ENCODE measurements around the gene POM121L2. TPM values are rescaled to one million over a fixed set of nuclear protein-coding genes. Genes with fewer than 3 reads are reported as not detected.

POM121L2 gene
- total and polyA plus RNA-seq, 2 of the 13 experiments (the other 11 are each of a cell fraction or from before 2014, with no cell fraction given): not detected

- TF ChIP-seq ZSCAN5A (CRISPR knock-in tag; IDR thresholded peaks at IDR 0.05; ENCODE audit: borderline replicate concordance): no peak
- TF ChIP-seq TOE1 (CRISPR knock-in tag; IDR thresholded peaks at IDR 0.05): no peak; the same call in 1 of the 2 replicates
- TF ChIP-seq ZNF383 (CRISPR knock-in tag; IDR thresholded peaks at IDR 0.05; ENCODE audit: borderline replicate concordance): no peak
- no peak for TF ChIP-seq ZFP62 (CRISPR knock-in tag; IDR thresholded peaks at IDR 0.05)
- no peak for TF ChIP-seq PTBP1 (IDR thresholded peaks at IDR 0.05; ENCODE audit: low read depth, low read length, poor library complexity, severe bottlenecking)
- peak; percentile 46; the same call in 1 of the 2 replicates for TF ChIP-seq ATF1 (CRISPR knock-in tag; IDR thresholded peaks at IDR 0.05)
- TF ChIP-seq IKZF1 (IDR thresholded peaks at IDR 0.05): no peak
- no peak for TF ChIP-seq ZBTB38 (CRISPR knock-in tag; IDR thresholded peaks at IDR 0.05)
- no peak for TF ChIP-seq HOXA9 (CRISPR knock-in tag; IDR thresholded peaks at IDR 0.05; ENCODE audit: borderline replicate concordance)
- TF ChIP-seq ZBTB44 (CRISPR knock-in tag; IDR thresholded peaks at IDR 0.05): no peak
- TF ChIP-seq TSC22D2 (CRISPR knock-in tag; IDR thresholded peaks at IDR 0.05; ENCODE audit: borderline replicate concordance): peak; percentile 42; the same call in 1 of the 2 replicates
- peak; percentile 44; the same call in 1 of the 2 replicates for TF ChIP-seq MIXL1 (CRISPR knock-in tag; IDR thresholded peaks at IDR 0.05)
- TF ChIP-seq EZH2 (conservative IDR thresholded peaks at IDR 0.05; ENCODE audit: low read depth, low read length): no peak
- peak; percentile 73; the same call in 1 of the 2 replicates for TF ChIP-seq KDM3A (CRISPR knock-in tag; IDR thresholded peaks at IDR 0.05; ENCODE audit: low read depth)
- TF ChIP-seq, protein P1, sequence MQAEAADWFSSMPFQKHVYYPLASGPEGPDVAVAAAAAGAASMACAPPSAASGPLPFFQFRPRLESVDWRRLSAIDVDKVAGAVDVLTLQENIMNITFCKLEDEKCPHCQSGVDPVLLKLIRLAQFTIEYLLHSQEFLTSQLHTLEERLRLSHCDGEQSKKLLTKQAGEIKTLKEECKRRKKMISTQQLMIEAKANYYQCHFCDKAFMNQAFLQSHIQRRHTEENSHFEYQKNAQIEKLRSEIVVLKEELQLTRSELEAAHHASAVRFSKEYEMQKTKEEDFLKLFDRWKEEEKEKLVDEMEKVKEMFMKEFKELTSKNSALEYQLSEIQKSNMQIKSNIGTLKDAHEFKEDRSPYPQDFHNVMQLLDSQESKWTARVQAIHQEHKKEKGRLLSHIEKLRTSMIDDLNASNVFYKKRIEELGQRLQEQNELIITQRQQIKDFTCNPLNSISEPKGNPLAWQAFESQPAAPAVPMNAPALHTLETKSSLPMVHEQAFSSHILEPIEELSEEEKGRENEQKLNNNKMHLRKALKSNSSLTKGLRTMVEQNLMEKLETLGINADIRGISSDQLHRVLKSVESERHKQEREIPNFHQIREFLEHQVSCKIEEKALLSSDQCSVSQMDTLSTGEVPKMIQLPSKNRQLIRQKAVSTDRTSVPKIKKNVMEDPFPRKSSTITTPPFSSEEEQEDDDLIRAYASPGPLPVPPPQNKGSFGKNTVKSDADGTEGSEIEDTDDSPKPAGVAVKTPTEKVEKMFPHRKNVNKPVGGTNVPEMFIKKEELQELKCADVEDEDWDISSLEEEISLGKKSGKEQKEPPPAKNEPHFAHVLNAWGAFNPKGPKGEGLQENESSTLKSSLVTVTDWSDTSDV (CRISPR knock-in tag; IDR thresholded peaks at IDR 0.05): no peak
- no peak for TF ChIP-seq ZFAT (CRISPR knock-in tag; conservative IDR thresholded peaks at IDR 0.05)
- TF ChIP-seq KDM5A (IDR thresholded peaks at IDR 0.05; ENCODE audit: borderline replicate concordance, low read length): 0 out of 2 replicates have a peak, but pooled peaks have one; percentile 41
- TF ChIP-seq ZNF749 (CRISPR knock-in tag; IDR thresholded peaks at IDR 0.05; ENCODE audit: borderline replicate concordance): no peak
- peak; percentile 64 for TF ChIP-seq REPIN1 (CRISPR knock-in tag; IDR thresholded peaks at IDR 0.05; ENCODE audit: borderline replicate concordance, low read depth)
- no peak for TF ChIP-seq SOX13 (IDR thresholded peaks at IDR 0.05)
- peak in 1 of 2 experiments; percentile 44; a peak in 1 of 4 replicates for TF ChIP-seq SOX13 (CRISPR knock-in tag; conservative IDR thresholded peaks at IDR 0.05 in 1 of 2, IDR thresholded peaks at IDR 0.05 in 1 of 2)
- TF ChIP-seq ESRRA (CRISPR knock-in tag; IDR thresholded peaks at IDR 0.05; ENCODE audit: low read depth): no peak
- TF ChIP-seq ZNF652 (CRISPR knock-in tag; IDR thresholded peaks at IDR 0.05; ENCODE audit: borderline replicate concordance, low read depth): no peak
- TF ChIP-seq ZSCAN21 (CRISPR knock-in tag; IDR thresholded peaks at IDR 0.05; ENCODE audit: borderline replicate concordance): no peak
These were observed 20.9 kb upstream of the POM121L2 start (continued) for GRCh38 chr6:27332692-27333641.

All from HepG2 (cell line).